ENCODE measurements around the gene ELMOD2. TPM values are rescaled to one million over a fixed set of nuclear protein-coding genes. Genes with fewer than 3 reads are reported as not detected.

The ELMOD2 gene
- polyA plus RNA-seq, 1 donor from 2014 or later = 101 TPM

- Histone ChIP-seq H3K79me2 (replicated peaks; ENCODE audit: insufficient read depth, low read length) (no peaks in the 10 kb centered on the region), H4K20me1 (ENCODE audit: insufficient read depth) (no peaks in the 10 kb centered on the region), H3K9me2 (ENCODE audit: insufficient read depth, low read length) (no peaks in the 10 kb centered on the region), H3K9ac (ENCODE audit: low read length) (no peak overlapping the region), H3K9me3 (ENCODE audit: low read length) (no peaks in the 10 kb centered on the region), H3K27ac (ENCODE audit: low read length) (no peak overlapping the region), H3F3A (ENCODE audit: insufficient read depth, low read length, poor library complexity, severe bottlenecking) (no peaks in the 10 kb centered on the region), H3K4me3 (ENCODE audit: low read length) (no peak overlapping the region), H3K36me3 (ENCODE audit: insufficient read depth, low read length) (peaks cover 13% of the 10 kb centered on the region), H3K27me3 (ENCODE audit: insufficient read depth, low read depth, low read length) (no peaks in the 10 kb centered on the region), H2AFZ (ENCODE audit: low read depth, low read length) (no peak overlapping the region), H3K4me2 (ENCODE audit: low read length) (no peak overlapping the region)
- TF ChIP-seq MXI1 (conservative IDR thresholded peaks at IDR 0.05; ENCODE audit: poor library complexity, severe bottlenecking) (no peak), SMC3 (conservative IDR thresholded peaks at IDR 0.05; ENCODE audit: poor library complexity) (no peak), REST (IDR thresholded peaks at IDR 0.05; ENCODE audit: borderline replicate concordance) (no peak), TAF1 (IDR thresholded peaks at IDR 0.05; ENCODE audit: low read depth) (no peak), POLR2AphosphoS5 (IDR thresholded peaks at IDR 0.05) (no peak), EP300 (conservative IDR thresholded peaks at IDR 0.05; ENCODE audit: poor library complexity, severe bottlenecking) (no peak), RAD21 (conservative IDR thresholded peaks at IDR 0.05) (no peak), EZH2 (IDR thresholded peaks at IDR 0.05; ENCODE audit: borderline replicate concordance, insufficient read depth, low read length, poor library complexity, severe bottlenecking) (no peak)
- TF ChIP-seq, protein P1, sequence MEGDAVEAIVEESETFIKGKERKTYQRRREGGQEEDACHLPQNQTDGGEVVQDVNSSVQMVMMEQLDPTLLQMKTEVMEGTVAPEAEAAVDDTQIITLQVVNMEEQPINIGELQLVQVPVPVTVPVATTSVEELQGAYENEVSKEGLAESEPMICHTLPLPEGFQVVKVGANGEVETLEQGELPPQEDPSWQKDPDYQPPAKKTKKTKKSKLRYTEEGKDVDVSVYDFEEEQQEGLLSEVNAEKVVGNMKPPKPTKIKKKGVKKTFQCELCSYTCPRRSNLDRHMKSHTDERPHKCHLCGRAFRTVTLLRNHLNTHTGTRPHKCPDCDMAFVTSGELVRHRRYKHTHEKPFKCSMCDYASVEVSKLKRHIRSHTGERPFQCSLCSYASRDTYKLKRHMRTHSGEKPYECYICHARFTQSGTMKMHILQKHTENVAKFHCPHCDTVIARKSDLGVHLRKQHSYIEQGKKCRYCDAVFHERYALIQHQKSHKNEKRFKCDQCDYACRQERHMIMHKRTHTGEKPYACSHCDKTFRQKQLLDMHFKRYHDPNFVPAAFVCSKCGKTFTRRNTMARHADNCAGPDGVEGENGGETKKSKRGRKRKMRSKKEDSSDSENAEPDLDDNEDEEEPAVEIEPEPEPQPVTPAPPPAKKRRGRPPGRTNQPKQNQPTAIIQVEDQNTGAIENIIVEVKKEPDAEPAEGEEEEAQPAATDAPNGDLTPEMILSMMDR (IDR thresholded peaks at IDR 0.05; ENCODE audit: poor library complexity, severe bottlenecking) = no peak
These were observed 10.0 kb downstream of the ELMOD2 start for GRCh38 chr4:140533951-140534480.

DNA sequence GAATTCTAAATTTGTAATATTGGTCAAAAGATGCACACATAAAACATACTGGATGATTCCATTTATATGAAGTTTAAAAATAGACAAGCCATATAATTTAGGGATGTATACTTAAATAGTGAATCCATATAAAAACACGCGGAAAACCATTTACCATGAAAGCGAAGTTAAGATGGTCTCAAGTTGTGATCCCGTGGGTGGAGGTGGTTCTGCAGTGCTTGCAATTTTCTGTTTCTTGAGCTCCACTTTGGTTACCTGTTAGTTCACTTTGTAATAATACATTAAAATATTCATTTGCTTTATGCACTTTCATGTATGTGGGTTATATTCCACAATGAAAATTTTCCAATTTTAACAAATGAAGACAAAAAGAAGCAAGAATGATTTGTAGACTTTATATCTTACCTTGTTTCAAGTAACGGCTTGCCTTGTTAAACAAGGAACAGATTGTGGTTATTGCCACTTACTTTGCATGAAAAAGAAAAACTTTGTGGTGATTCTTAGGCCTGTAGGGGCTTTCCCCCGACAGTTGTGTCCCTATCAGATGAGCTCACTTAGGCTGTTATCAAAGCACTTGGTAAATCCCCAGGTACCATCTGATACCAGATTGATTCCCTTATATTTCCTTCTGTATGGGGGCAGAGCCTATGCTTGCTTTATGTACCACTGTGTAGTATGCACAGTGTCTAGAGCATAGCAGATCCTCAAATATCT, 32.6 kb downstream of the ELMOD2 start:
- TF ChIP-seq RAD21 (conservative IDR thresholded peaks at IDR 0.05) (no peak), MXI1 (conservative IDR thresholded peaks at IDR 0.05; ENCODE audit: poor library complexity, severe bottlenecking) (no peak), POLR2AphosphoS5 (IDR thresholded peaks at IDR 0.05) (no peak), SMC3 (conservative IDR thresholded peaks at IDR 0.05; ENCODE audit: poor library complexity) (no peak), TAF1 (IDR thresholded peaks at IDR 0.05; ENCODE audit: low read depth) (no peak), EZH2 (IDR thresholded peaks at IDR 0.05; ENCODE audit: borderline replicate concordance, insufficient read depth, low read length, poor library complexity, severe bottlenecking) (no peak), REST (IDR thresholded peaks at IDR 0.05; ENCODE audit: borderline replicate concordance) (no peak), EP300 (conservative IDR thresholded peaks at IDR 0.05; ENCODE audit: poor library complexity, severe bottlenecking) (no peak)
- TF ChIP-seq, protein P1 (IDR thresholded peaks at IDR 0.05; ENCODE audit: poor library complexity, severe bottlenecking) = no peak
- Histone ChIP-seq H3K9me3 (ENCODE audit: low read length) (no peaks in the 10 kb centered on the region), H3K4me3 (ENCODE audit: low read length) (no peak overlapping the region), H3F3A (ENCODE audit: insufficient read depth, low read length, poor library complexity, severe bottlenecking) (no peaks in the 10 kb centered on the region), H3K9me2 (ENCODE audit: insufficient read depth, low read length) (no peaks in the 10 kb centered on the region), H2AFZ (ENCODE audit: low read depth, low read length) (no peak overlapping the region), H3K79me2 (replicated peaks; ENCODE audit: insufficient read depth, low read length) (no peaks in the 10 kb centered on the region), H3K36me3 (ENCODE audit: insufficient read depth, low read length) (no peaks in the 10 kb centered on the region), H3K27me3 (ENCODE audit: insufficient read depth, low read depth, low read length) (no peaks in the 10 kb centered on the region), H4K20me1 (ENCODE audit: insufficient read depth) (no peaks in the 10 kb centered on the region), H3K9ac (ENCODE audit: low read length) (no peak overlapping the region), H3K4me2 (ENCODE audit: low read length) (no peak overlapping the region), H3K27ac (ENCODE audit: low read length) (no peak overlapping the region)

Data from neural cell (in vitro differentiated cells).